B cell (primary cell): ENCODE measurements around the gene FGF5. TPM values are rescaled to one million over a fixed set of nuclear protein-coding genes. Genes with fewer than 3 reads are reported as not detected.

Experiments
- ATAC-seq: fragments of 200-7000 bp; cut with Tn5 transposase; one replicate; pipeline ENCODE4 v1.10.0; 2021; ENCODE audit warnings: low read depth, mild to moderate bottlenecking, moderate number of reproducible peaks, moderate library complexity
- CTCF ChIA-PET: fragments of 350-600 bp; sonication (Branson Sonifier 250); formaldehyde crosslinking; loops from one replicate; lab custom pipeline; 2021; ENCODE audit warnings: antibody characterized with exemption, inconsistent platforms; lab: Charles Lee
- POLR2A ChIA-PET: fragments of 350-600 bp; sonication (Branson Sonifier 250); formaldehyde crosslinking; loops from one replicate; lab custom pipeline; 2021; ENCODE audit warnings: antibody characterized with exemption; lab: Charles Lee
- DNase-seq: peaks from one replicate; pipeline ENCODE4 v3.0.0; 2013
- H2AFZ ChIP-seq: 2 replicates; pipeline ENCODE4 v1.6.1; 2012; ENCODE audit warnings: mild to moderate bottlenecking, low read depth, low read length; ENCODE audit not compliant: insufficient read depth, poor library complexity, severe bottlenecking
- H3K27ac ChIP-seq, 2 donors: 1 replicate in 1 of 2; 2 replicates in 1 of 2; pipeline ENCODE4 v1.5.1; 2012 to 2013; ENCODE audit warnings: low read length in 2 of 2, mild to moderate bottlenecking in 2 of 2, moderate library complexity in 1 of 2
- H3K27me3 ChIP-seq, 4 experiments: fragments of 200-600 bp in 1 of 4; sonication (generic) in 1 of 4; replicated peaks in 1 of 4; 1 replicate in 2 of 4; 2 replicates in 2 of 4; pipeline versions ENCODE4 v1.6.1 to v1.7.0; 2013 to 2016; ENCODE audit warnings: low read length in 3 of 4, mild to moderate bottlenecking in 2 of 4, mixed read lengths in 1 of 4, moderate library complexity in 1 of 4; ENCODE audit not compliant: insufficient read depth in 4 of 4, control insufficient read depth in 3 of 4; ENCODE audit errors: control extremely low read depth in 1 of 4
- H3K36me3 ChIP-seq, 2 experiments: replicated peaks in 1 of 2; 1 replicate in 1 of 2; 2 replicates in 1 of 2; pipeline versions ENCODE4 v1.6.1 to v1.7.1; 2013; ENCODE audit warnings: low read length in 1 of 2; ENCODE audit not compliant: insufficient read depth in 2 of 2, control insufficient read depth in 1 of 2; ENCODE audit errors: control extremely low read depth in 1 of 2, extremely low read depth in 1 of 2
- H3K4me1 ChIP-seq, 2 donors: fragments of 200-600 bp in 1 of 2; sonication (generic) in 1 of 2; 1 replicate in 1 of 2; 2 replicates in 1 of 2; pipeline versions ENCODE4 v1.5.1 to v1.6.1; 2013 to 2017; ENCODE audit warnings: low read length in 2 of 2; ENCODE audit not compliant: control insufficient read depth in 2 of 2, insufficient read depth in 2 of 2
- H3K4me2 ChIP-seq: replicated peaks from 2 replicates; pipeline ENCODE3; 2012; ENCODE audit warnings: mild to moderate bottlenecking, low read depth, low read length; ENCODE audit not compliant: poor library complexity, severe bottlenecking
- H3K4me3 ChIP-seq, 5 experiments: fragments of 200-600 bp in 1 of 5; sonication (generic) in 1 of 5; 1 replicate in 3 of 5; 2 replicates in 2 of 5; pipeline versions ENCODE4 v1.5.1 to v1.7.0; 2011 to 2016; ENCODE audit warnings: low read length in 4 of 5, mild to moderate bottlenecking in 4 of 5, low read depth in 2 of 5, control low read depth in 1 of 5, moderate library complexity in 1 of 5; ENCODE audit not compliant: insufficient read depth in 1 of 5; ENCODE audit errors: control extremely low read depth in 1 of 5, extremely low read depth in 1 of 5
- H3K79me2 ChIP-seq: fragments of 200-600 bp; sonication (generic); one replicate; pipeline ENCODE4 v1.6.0; 2016; ENCODE audit warnings: low read length; ENCODE audit not compliant: control insufficient read depth, insufficient read depth
- H3K9ac ChIP-seq: fragments of 200-600 bp; sonication (generic); 2 replicates; pipeline ENCODE4 v1.6.1; 2017; ENCODE audit warnings: mild to moderate bottlenecking, low read length, moderate library complexity
- H3K9me3 ChIP-seq, 3 donors: one replicate each; pipeline versions ENCODE4 v1.6.1 to v1.7.1; 2013; ENCODE audit warnings: low read length in 2 of 3; ENCODE audit not compliant: control insufficient read depth in 2 of 3, insufficient read depth in 1 of 3; ENCODE audit errors: control extremely low read depth in 1 of 3
- H4K20me1 ChIP-seq: 2 replicates; pipeline ENCODE4 v1.6.0; 2012; ENCODE audit warnings: mild to moderate bottlenecking, low read length; ENCODE audit not compliant: insufficient read depth, control insufficient read depth, poor library complexity, severe bottlenecking
- H3K27ac Mint-ChIP-seq: one replicate; pipeline ENCODE4 v1.8.0; 2021; ENCODE audit warnings: mixed read lengths
- H3K27me3 Mint-ChIP-seq: one replicate; pipeline ENCODE4 v1.8.0; 2021; ENCODE audit warnings: mixed read lengths
- H3K4me1 Mint-ChIP-seq: one replicate; pipeline ENCODE4 v1.8.0; 2021; ENCODE audit warnings: mixed read lengths
- H3K4me3 Mint-ChIP-seq: one replicate; pipeline ENCODE4 v1.8.0; 2021; ENCODE audit warnings: mixed read lengths
- H3K9me3 Mint-ChIP-seq: one replicate; pipeline ENCODE4 v1.8.0; 2022; ENCODE audit warnings: mixed read lengths; ENCODE audit not compliant: insufficient read depth
- EZH2 ChIP-seq: IDR thresholded peaks from 2 replicates; pipeline ENCODE4 v1.6.1; 2012; ENCODE audit warnings: borderline replicate concordance, low read depth, mild to moderate bottlenecking, moderate library complexity, low read length; ENCODE audit not compliant: insufficient read depth, poor library complexity, severe bottlenecking
- WGBS: methylation state at CpG from one replicate; pipeline ENCODE4 v1.1.5; 2013; ENCODE audit warnings: missing lambda C conversion rate; ENCODE audit not compliant: insufficient coverage; 5-methylcytosine and 5-hydroxymethylcytosine counted together
- intact Hi-C: fragments of 100-400 bp; cut with micrococcal nuclease; formaldehyde crosslinking; loops from one replicate; pipeline ENCODE4 v1.10.0; 2022
- polyA plus RNA-seq: library from polyadenylated mRNA; depleted of rRNA; stranded (reverse); fragments of >200 nt; gene quantifications from 2 replicates; pipeline ENCODE4 v1.2.3, GENCODE V29; 2012
- total RNA-seq, 2 donors: library from RNA; stranded (reverse); fragments of 120-200 nt in 1 of 2; gene quantifications; 1 replicate in 1 of 2; 2 replicates in 1 of 2; pipeline versions ENCODE4 v1.2.3 to v1.2.4, GENCODE V29; 2013 to 2022
- TF ChIP-seq, protein P1 (sequence below): fragments of 200-600 bp; IDR thresholded peaks from one replicate; pipeline ENCODE4 v1.8.0; 2022; ENCODE audit warnings: antibody characterized with exemption, mild to moderate bottlenecking

The FGF5 gene
- total and polyA plus RNA-seq, 2 donors (not counting 1 experiment from before 2014, with no cell fraction given): 0.01 TPM; not detected in 1

GRCh38 chr4:80270868-80271267, 4.4 kb downstream of the FGF5 start:
- peaks cover 0 to 11% (median 0%) of the 10 kb centered on the region in 3 donors for H3K9me3 ChIP-seq
- H2AFZ ChIP-seq: no peak overlapping the region
- no peak overlapping the region for H3K27ac ChIP-seq
- H3K27me3 Mint-ChIP-seq: peaks cover 43% of the 10 kb centered on the region
- no peak overlapping the region for H3K4me3 Mint-ChIP-seq
- no peak overlapping the region for H3K4me3 ChIP-seq
- peaks cover 26% of the 10 kb centered on the region for H3K4me1 Mint-ChIP-seq
- H3K4me1 ChIP-seq: peaks cover 16 to 21% of the 10 kb centered on the region in 2 donors
- no peak overlapping the region for H3K27ac Mint-ChIP-seq
- H3K4me2 ChIP-seq: no peak overlapping the region
- ATAC-seq (no peak), DNase-seq (no peak)
- no peaks in the 10 kb centered on the region for H3K79me2 ChIP-seq
- no peak overlapping the region for H3K9ac ChIP-seq
- intact Hi-C loops: no loop called here
- ChIA-PET POLR2A (no interaction called here), CTCF (no interaction called here)
- TF ChIP-seq EZH2: no peak
- TF ChIP-seq, protein P1, sequence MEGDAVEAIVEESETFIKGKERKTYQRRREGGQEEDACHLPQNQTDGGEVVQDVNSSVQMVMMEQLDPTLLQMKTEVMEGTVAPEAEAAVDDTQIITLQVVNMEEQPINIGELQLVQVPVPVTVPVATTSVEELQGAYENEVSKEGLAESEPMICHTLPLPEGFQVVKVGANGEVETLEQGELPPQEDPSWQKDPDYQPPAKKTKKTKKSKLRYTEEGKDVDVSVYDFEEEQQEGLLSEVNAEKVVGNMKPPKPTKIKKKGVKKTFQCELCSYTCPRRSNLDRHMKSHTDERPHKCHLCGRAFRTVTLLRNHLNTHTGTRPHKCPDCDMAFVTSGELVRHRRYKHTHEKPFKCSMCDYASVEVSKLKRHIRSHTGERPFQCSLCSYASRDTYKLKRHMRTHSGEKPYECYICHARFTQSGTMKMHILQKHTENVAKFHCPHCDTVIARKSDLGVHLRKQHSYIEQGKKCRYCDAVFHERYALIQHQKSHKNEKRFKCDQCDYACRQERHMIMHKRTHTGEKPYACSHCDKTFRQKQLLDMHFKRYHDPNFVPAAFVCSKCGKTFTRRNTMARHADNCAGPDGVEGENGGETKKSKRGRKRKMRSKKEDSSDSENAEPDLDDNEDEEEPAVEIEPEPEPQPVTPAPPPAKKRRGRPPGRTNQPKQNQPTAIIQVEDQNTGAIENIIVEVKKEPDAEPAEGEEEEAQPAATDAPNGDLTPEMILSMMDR: no peak
- no peaks in the 10 kb centered on the region for H3K36me3 ChIP-seq
- WGBS: no CpG with 5 or more reads among the region's 1 CpG
- peaks cover 0 to 20% (median 13%) of the 10 kb centered on the region in 4 experiments for H3K27me3 ChIP-seq
- H4K20me1 ChIP-seq: no peaks in the 10 kb centered on the region
- no peaks in the 10 kb centered on the region for H3K9me3 Mint-ChIP-seq

DNA sequence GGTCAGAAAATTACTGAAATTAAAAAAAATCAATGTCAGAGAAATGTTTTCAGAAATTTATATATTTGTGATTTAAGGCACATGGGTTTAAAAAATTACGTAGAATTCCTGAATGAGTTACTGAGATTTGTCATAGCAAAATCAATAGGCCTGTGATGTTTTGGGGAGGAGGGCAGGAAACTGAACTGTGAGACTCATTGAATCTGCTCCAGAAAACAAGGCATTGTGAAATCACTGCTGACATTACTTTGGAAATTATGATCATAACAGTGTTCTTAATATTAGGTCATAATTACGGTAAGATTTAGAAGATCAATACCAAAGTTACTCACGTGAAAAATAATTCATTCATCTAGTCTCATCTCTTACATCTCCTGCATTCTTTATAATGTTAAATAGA, 5.3 kb downstream of the FGF5 start:
- ChIA-PET POLR2A (no interaction called here), CTCF (no interaction called here)
- no peaks in the 10 kb centered on the region for H3K9me3 Mint-ChIP-seq
- no peak overlapping the region for H3K4me3 Mint-ChIP-seq
- peaks cover 17% of the 10 kb centered on the region for H3K4me1 Mint-ChIP-seq
- H2AFZ ChIP-seq: no peak overlapping the region
- no peaks in the 10 kb centered on the region for H4K20me1 ChIP-seq
- ATAC-seq: no peak
- peaks cover 37% of the 10 kb centered on the region for H3K27me3 Mint-ChIP-seq
- TF ChIP-seq EZH2: no peak
- TF ChIP-seq, protein P1: no peak
- H3K27me3 ChIP-seq: peaks cover 0 to 10% (median 7%) of the 10 kb centered on the region in 4 experiments
- H3K4me3 ChIP-seq: no peak overlapping the region
- H3K27ac ChIP-seq: no peak overlapping the region
- DNase-seq: no peak
- H3K36me3 ChIP-seq: no peaks in the 10 kb centered on the region
- H3K4me2 ChIP-seq: no peak overlapping the region
- intact Hi-C loops: no loop called here
- H3K4me1 ChIP-seq: peaks cover 6 to 12% of the 10 kb centered on the region in 2 donors
- no peaks in the 10 kb centered on the region for H3K79me2 ChIP-seq
- no peak overlapping the region for H3K9ac ChIP-seq
- H3K9me3 ChIP-seq: peaks cover 0 to 3% (median 0%) of the 10 kb centered on the region in 3 donors
- H3K27ac Mint-ChIP-seq: no peak overlapping the region
- WGBS: 90% methylated on average over 1 of the region's 3 CpGs
